Measurements from ENCODE around the gene MSI2.

The MSI2 gene

GRCh38 chr17:57691939-57692338, 435.6 kb downstream of the MSI2 start:
- no peak overlapping the region for H3K4me3 ChIP-seq (ENCODE audit: low read depth, low read length)
- no peak for DNase-seq (ENCODE audit: low read depth)
- no peak for TF ChIP-seq CTCF (IDR thresholded peaks at IDR 0.05; ENCODE audit: control insufficient read depth, extremely low read depth, insufficient read depth)

GRCh38 chr17:57692770-57693169, 436.4 kb downstream of the MSI2 start:
- no peak overlapping the region for H3K4me3 ChIP-seq (ENCODE audit: low read depth, low read length)
- no peak for TF ChIP-seq CTCF (IDR thresholded peaks at IDR 0.05; ENCODE audit: control insufficient read depth, extremely low read depth, insufficient read depth)
- no peak for DNase-seq (ENCODE audit: low read depth)

- no peak overlapping the region for H3K4me3 ChIP-seq (ENCODE audit: low read depth, low read length)
- no peak for TF ChIP-seq CTCF (IDR thresholded peaks at IDR 0.05; ENCODE audit: control insufficient read depth, extremely low read depth, insufficient read depth)
Measured at GRCh38 chr17:57694051-57694450, 437.7 kb downstream of the MSI2 start.

GRCh38 chr17:57696050-57696449, 439.7 kb downstream of the MSI2 start:
- no peak for TF ChIP-seq CTCF (IDR thresholded peaks at IDR 0.05; ENCODE audit: control insufficient read depth, extremely low read depth, insufficient read depth)
- no peak for DNase-seq (ENCODE audit: low read depth)
- no peak overlapping the region for H3K4me3 ChIP-seq (ENCODE audit: low read depth, low read length)

More at GRCh38 chr17:57694051-57694450, 437.7 kb downstream of the MSI2 start:
- no peak for DNase-seq (ENCODE audit: low read depth)

- DNase-seq (ENCODE audit: low read depth), result no peak
- no peak for TF ChIP-seq CTCF (IDR thresholded peaks at IDR 0.05; ENCODE audit: control insufficient read depth, extremely low read depth, insufficient read depth)
- H3K4me3 ChIP-seq (ENCODE audit: low read depth, low read length), result no peak overlapping the region
Measured at GRCh38 chr17:57697197-57697596, 440.9 kb downstream of the MSI2 start.

GRCh38 chr17:57697891-57698711, 441.8 kb downstream of the MSI2 start:
- no peak overlapping the region for H3K4me3 ChIP-seq (ENCODE audit: low read depth, low read length)
- no peak for TF ChIP-seq CTCF (IDR thresholded peaks at IDR 0.05; ENCODE audit: control insufficient read depth, extremely low read depth, insufficient read depth)
- no peak for DNase-seq (ENCODE audit: low read depth)

GRCh38 chr17:57699751-57700219, 443.5 kb downstream of the MSI2 start:
- DNase-seq (ENCODE audit: low read depth), result no peak
- H3K4me3 ChIP-seq (ENCODE audit: low read depth, low read length), result no peak overlapping the region
- no peak for TF ChIP-seq CTCF (IDR thresholded peaks at IDR 0.05; ENCODE audit: control insufficient read depth, extremely low read depth, insufficient read depth)

Measured in LNCaP clone FGC (cell line).